Smooth muscle cell (in vitro differentiated cells): ENCODE data around the gene TSPAN2. TPM values are rescaled to one million over a fixed set of nuclear protein-coding genes. Genes with fewer than 3 reads are reported as not detected.

Experiments
- DNase-seq: peaks from one replicate; lab custom pipeline; 2025; ENCODE audit not compliant: unreplicated experiment; lab: John Stamatoyannopoulos, UW
- H2AFZ ChIP-seq: fragments of 200-600 bp; sonication (generic); 2 replicates; pipeline ENCODE4 v1.6.0; 2016; ENCODE audit warnings: antibody characterized with exemption, low read depth, mild to moderate bottlenecking
- H3F3A ChIP-seq: fragments of 200-600 bp; sonication (generic); 2 replicates; pipeline ENCODE4 v1.6.0; 2017; ENCODE audit warnings: antibody characterized with exemption, low read depth
- H3K27ac ChIP-seq: fragments of 200-600 bp; sonication (generic); 2 replicates; pipeline ENCODE4 v1.5.1; 2016; ENCODE audit warnings: low read depth, mild to moderate bottlenecking
- H3K27me3 ChIP-seq: fragments of 200-600 bp; sonication (generic); 2 replicates; pipeline ENCODE4 v1.6.1; 2016; ENCODE audit warnings: low read depth, mild to moderate bottlenecking
- H3K36me3 ChIP-seq: fragments of 200-600 bp; sonication (generic); 2 replicates; pipeline ENCODE4 v1.5.1; 2016; ENCODE audit warnings: low read depth
- H3K4me1 ChIP-seq: fragments of 200-600 bp; sonication (generic); 2 replicates; pipeline ENCODE4 v1.5.1; 2016; ENCODE audit warnings: low read depth
- H3K4me2 ChIP-seq: fragments of 200-600 bp; sonication (generic); 2 replicates; pipeline ENCODE4 v1.6.0; 2016; ENCODE audit warnings: mild to moderate bottlenecking
- H3K4me3 ChIP-seq: fragments of 200-600 bp; sonication (generic); 2 replicates; pipeline ENCODE4 v1.5.1; 2016; ENCODE audit warnings: mild to moderate bottlenecking
- H3K79me2 ChIP-seq: fragments of 200-600 bp; sonication (generic); 2 replicates; pipeline ENCODE4 v1.6.0; 2016; ENCODE audit warnings: low read depth, mild to moderate bottlenecking
- H3K9ac ChIP-seq: fragments of 200-600 bp; sonication (generic); 2 replicates; pipeline ENCODE4 v1.6.0; 2016; ENCODE audit warnings: low read depth
- H3K9me3 ChIP-seq: fragments of 200-600 bp; sonication (generic); replicated peaks from 2 replicates; pipeline ENCODE4 v1.5.1; 2016; ENCODE audit warnings: low read depth
- H4K20me1 ChIP-seq: fragments of 200-600 bp; sonication (generic); 2 replicates; pipeline ENCODE4 v1.6.0; 2016; ENCODE audit warnings: low read depth
- WGBS: methylation state at CpG from one replicate; pipeline ENCODE4 v1.1.7; 2016; ENCODE audit warnings: low lambda C conversion rate; 5-methylcytosine and 5-hydroxymethylcytosine counted together
- polyA plus RNA-seq: library from polyadenylated mRNA; unstranded; fragments of >200 nt; fragmentation: Nextera tagmentation; extraction: Ambion mirVana; gene quantifications from 2 replicates; pipeline ENCODE4 v1.2.1, GENCODE V29; 2016
- total RNA-seq: library from RNA; depleted of rRNA; stranded (reverse); fragments of >200 nt; gene quantifications from 2 replicates; pipeline ENCODE4 v1.2.3, GENCODE V29; 2014
- TF ChIP-seq, protein P1 (sequence below): fragments of 200-600 bp; sonication (generic); IDR thresholded peaks from 2 replicates; pipeline ENCODE4 v1.5.1; 2017; ENCODE audit warnings: borderline replicate concordance, mild to moderate bottlenecking, antibody characterized with exemption; ENCODE audit not compliant: insufficient read depth, poor library complexity, severe bottlenecking

Gene TSPAN2
- total and polyA plus RNA-seq, 2 experiments from 2014 or later, result 13.8 to 17.4 TPM

DNA sequence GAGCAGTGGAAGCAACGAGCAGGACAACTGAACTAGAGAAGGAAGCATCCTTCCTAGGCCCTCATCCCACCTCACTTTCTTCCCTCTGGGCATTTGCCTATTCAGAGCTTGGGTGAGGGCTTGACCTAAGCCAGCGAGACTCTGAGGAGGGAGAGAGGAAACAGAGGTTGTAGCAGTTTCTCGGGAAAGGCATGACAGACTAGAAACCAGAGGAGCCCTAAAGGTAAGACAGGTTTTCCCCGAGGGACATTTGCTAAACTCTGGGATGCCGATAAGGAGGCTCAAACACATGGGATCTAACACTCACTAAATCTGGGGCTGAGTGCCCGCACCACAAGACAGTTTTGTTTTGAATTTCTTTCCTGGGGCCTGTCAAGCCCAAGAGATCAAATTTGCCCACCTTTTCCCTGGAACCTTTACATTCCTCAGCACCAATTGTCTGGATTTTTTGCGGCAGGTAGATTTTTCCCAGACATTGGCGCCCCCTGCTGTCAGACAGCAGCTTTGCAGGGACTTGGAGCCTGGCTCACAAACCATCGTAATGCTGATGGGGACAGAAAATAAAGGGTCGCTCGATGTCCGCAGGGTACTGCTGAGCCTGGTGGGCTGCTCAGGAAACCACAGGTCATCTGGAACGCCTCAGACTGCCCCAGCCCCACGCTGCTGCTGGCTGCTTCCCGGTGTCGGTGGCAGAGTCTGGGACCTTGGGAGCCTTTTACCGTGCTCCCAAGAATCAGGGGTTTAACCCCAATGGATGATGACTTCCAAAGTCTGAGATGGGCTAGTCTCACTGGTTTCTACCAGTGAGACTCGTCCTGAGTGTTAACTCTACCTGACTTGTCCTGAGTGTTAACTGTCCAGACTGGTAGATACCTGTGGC is 23.4 kb upstream of the TSPAN2 start:
- TF ChIP-seq, protein P1, sequence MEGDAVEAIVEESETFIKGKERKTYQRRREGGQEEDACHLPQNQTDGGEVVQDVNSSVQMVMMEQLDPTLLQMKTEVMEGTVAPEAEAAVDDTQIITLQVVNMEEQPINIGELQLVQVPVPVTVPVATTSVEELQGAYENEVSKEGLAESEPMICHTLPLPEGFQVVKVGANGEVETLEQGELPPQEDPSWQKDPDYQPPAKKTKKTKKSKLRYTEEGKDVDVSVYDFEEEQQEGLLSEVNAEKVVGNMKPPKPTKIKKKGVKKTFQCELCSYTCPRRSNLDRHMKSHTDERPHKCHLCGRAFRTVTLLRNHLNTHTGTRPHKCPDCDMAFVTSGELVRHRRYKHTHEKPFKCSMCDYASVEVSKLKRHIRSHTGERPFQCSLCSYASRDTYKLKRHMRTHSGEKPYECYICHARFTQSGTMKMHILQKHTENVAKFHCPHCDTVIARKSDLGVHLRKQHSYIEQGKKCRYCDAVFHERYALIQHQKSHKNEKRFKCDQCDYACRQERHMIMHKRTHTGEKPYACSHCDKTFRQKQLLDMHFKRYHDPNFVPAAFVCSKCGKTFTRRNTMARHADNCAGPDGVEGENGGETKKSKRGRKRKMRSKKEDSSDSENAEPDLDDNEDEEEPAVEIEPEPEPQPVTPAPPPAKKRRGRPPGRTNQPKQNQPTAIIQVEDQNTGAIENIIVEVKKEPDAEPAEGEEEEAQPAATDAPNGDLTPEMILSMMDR, result peak; percentile 89
- no peaks in the 10 kb centered on the region for H3K36me3 ChIP-seq
- no peaks in the 10 kb centered on the region for H3K4me1 ChIP-seq
- H3K9ac ChIP-seq, result no peak overlapping the region
- peak overlapping the region; percentile 67 for H3K4me2 ChIP-seq
- H4K20me1 ChIP-seq, result no peaks in the 10 kb centered on the region
- no peaks in the 10 kb centered on the region for H3K27me3 ChIP-seq
- H3F3A ChIP-seq, result no peaks in the 10 kb centered on the region
- H3K4me3 ChIP-seq, result no peak overlapping the region
- peak overlapping the region; percentile 78 for H2AFZ ChIP-seq
- peak overlapping the region; percentile 49 for H3K27ac ChIP-seq
- no peaks in the 10 kb centered on the region for H3K79me2 ChIP-seq
- WGBS, result 27% methylated on average over 18 of the region's 18 CpGs
- H3K9me3 ChIP-seq, result no peaks in the 10 kb centered on the region
- no peak for DNase-seq

GRCh38 chr1:115107516-115108260 is 18.4 kb upstream of the TSPAN2 start:
- Histone ChIP-seq H3K36me3 (no peaks in the 10 kb centered on the region), H2AFZ (peak overlapping the region; percentile 55), H3K4me3 (no peak overlapping the region), H3K79me2 (no peaks in the 10 kb centered on the region), H3K9me3 (no peaks in the 10 kb centered on the region), H3K4me1 (no peaks in the 10 kb centered on the region), H3K27ac (no peak overlapping the region), H3K4me2 (no peak overlapping the region), H3K27me3 (no peaks in the 10 kb centered on the region), H3K9ac (no peak overlapping the region), H4K20me1 (no peaks in the 10 kb centered on the region), H3F3A (no peaks in the 10 kb centered on the region)
- TF ChIP-seq, protein P1, result no peak
- no peak for DNase-seq
- 72% methylated on average over 5 of the region's 5 CpGs for WGBS

- no peaks in the 10 kb centered on the region for H4K20me1 ChIP-seq
- H3K79me2 ChIP-seq, result no peaks in the 10 kb centered on the region
- no peaks in the 10 kb centered on the region for H3K9me3 ChIP-seq
- TF ChIP-seq, protein P1, result no peak
- no peak overlapping the region for H3K9ac ChIP-seq
- no peak overlapping the region for H2AFZ ChIP-seq
- H3K4me3 ChIP-seq, result no peak overlapping the region
- no peaks in the 10 kb centered on the region for H3K27me3 ChIP-seq
- DNase-seq, result no peak
- no peaks in the 10 kb centered on the region for H3K4me1 ChIP-seq
- no peak overlapping the region for H3K4me2 ChIP-seq
- no peaks in the 10 kb centered on the region for H3K36me3 ChIP-seq
- WGBS, result 85% methylated on average over 3 of the region's 3 CpGs
- H3F3A ChIP-seq, result no peaks in the 10 kb centered on the region
- H3K27ac ChIP-seq, result no peak overlapping the region
Observed at GRCh38 chr1:115105831-115106230, 16.5 kb upstream of the TSPAN2 start.
